ENCODE measurements around the gene ASH1L.
"Not testable (repeated sequence)": the region's sequence is repeated elsewhere in the genome, so short reads cannot be mapped to it uniquely, and the experiment has no call there.

The ASH1L gene

GRCh38 chr1:155562581-155563376 lies at the start of gene ASH1L:
Gene ASH1L (minus strand): TSS chr1:155562803. CDS start chr1:155521519, 41,284 bp downstream.
- peak; percentile 92 for DNase-seq (ENCODE audit: low read depth)

- DNase-seq (ENCODE audit: low read depth): not testable (repeated sequence)
These were observed 47.6 kb upstream of the ASH1L start for GRCh38 chr1:155610257-155610647.

GRCh38 chr1:155609515-155610256 lies 47.1 kb upstream of the ASH1L start, which contains the start of gene MSTO1:
Gene MSTO1 (plus strand): TSS chr1:155610218. CDS start chr1:155610249, 31 bp downstream.
- DNase-seq (ENCODE audit: low read depth): peak; percentile 99

GRCh38 chr1:155608888-155609225 lies 46.3 kb upstream of the ASH1L start:
- no peak for DNase-seq (ENCODE audit: low read depth)

- peak; percentile 22 for DNase-seq (ENCODE audit: low read depth)
These were observed 45.1 kb upstream of the ASH1L start for GRCh38 chr1:155607708-155608107.

GRCh38 chr1:155599828-155600572 lies 37.4 kb upstream of the ASH1L start:
- not testable (repeated sequence) for DNase-seq (ENCODE audit: low read depth)

GRCh38 chr1:155598842-155599331 lies 36.3 kb upstream of the ASH1L start:
- peak; percentile 55 for DNase-seq (ENCODE audit: low read depth)

GRCh38 chr1:155596864-155597263 lies 34.3 kb upstream of the ASH1L start:
- no peak for DNase-seq (ENCODE audit: low read depth)

- not testable (repeated sequence) for DNase-seq (ENCODE audit: low read depth)
These were observed 33.4 kb upstream of the ASH1L start for GRCh38 chr1:155595877-155596474.

GRCh38 chr1:155591770-155592169 lies 29.2 kb upstream of the ASH1L start:
- DNase-seq (ENCODE audit: low read depth): peak; percentile 79

GRCh38 chr1:155590516-155591247 lies 28.1 kb upstream of the ASH1L start:
- DNase-seq (ENCODE audit: low read depth): not testable (repeated sequence)

GRCh38 chr1:155589282-155589681 lies 26.7 kb upstream of the ASH1L start:
- not testable (repeated sequence) for DNase-seq (ENCODE audit: low read depth)

- not testable (repeated sequence) for DNase-seq (ENCODE audit: low read depth)
These were observed 21.2 kb upstream of the ASH1L start for GRCh38 chr1:155583846-155584245.

GRCh38 chr1:155575608-155576007 lies 13.0 kb upstream of the ASH1L start:
- not testable (repeated sequence) for DNase-seq (ENCODE audit: low read depth)

- DNase-seq (ENCODE audit: low read depth): no peak
These were observed 11.5 kb upstream of the ASH1L start for GRCh38 chr1:155574077-155574476.

- DNase-seq (ENCODE audit: low read depth): no peak
These were observed 8.0 kb upstream of the ASH1L start for GRCh38 chr1:155570593-155570990.

- peak; percentile 75 for DNase-seq (ENCODE audit: low read depth)
These were observed 7.5 kb upstream of the ASH1L start for GRCh38 chr1:155569988-155570592.

GRCh38 chr1:155563377-155564022 lies 897 bp upstream of the ASH1L start:
- peak; percentile 35 for DNase-seq (ENCODE audit: low read depth)

- peak; percentile 53 for DNase-seq (ENCODE audit: low read depth)
These were observed 623 bp downstream of the ASH1L start for GRCh38 chr1:155561779-155562580.

Measured in ELR (cell line).